ENCODE measurements around the gene VAC14.
"Not testable (repeated sequence)": the region's sequence is repeated elsewhere in the genome, so short reads cannot be mapped to it uniquely, and the experiment has no call there.

VAC14 gene

DNA sequence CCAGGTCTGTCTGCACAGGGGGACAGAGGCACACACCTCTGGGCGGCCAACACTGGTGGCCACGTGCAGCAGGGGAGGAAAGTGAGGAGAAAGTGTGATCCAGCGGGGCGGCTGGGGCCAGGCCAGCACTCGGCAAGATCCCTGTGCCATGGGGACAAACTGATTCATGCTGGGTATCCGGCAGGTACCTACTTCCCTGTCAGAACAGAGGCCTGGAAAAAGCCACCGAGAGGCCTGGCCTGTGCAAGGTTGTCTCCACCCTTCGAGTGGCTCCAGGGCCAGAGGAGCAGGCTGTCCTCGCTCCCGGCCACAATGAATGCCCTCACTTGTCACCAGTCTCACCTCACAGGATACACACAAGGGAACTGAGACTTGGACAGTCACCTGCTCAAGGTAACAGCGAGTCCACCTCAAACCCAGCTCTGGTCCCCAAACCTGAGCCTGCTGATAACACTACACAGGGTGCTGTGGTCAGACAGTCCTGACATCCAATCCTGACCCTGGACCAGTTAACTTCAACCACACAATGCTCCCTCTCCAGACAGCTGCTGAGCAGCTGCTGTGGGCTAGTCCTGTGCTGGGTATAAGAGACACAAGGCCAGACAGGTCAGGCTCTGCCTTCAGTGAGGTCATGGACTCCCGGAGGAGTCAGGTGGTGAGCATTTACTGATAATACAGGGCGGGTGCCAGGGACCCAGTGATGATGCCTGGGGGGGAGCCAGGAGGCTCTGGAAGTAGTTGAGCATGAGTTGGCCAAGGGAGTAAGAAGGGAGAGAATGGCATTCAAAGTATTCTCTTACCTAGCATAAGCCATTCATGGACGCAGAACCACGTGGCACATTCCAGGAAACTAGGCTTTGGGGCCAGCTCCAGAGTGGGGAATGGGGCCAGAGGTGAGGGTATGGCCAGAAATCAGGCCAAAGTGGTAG, 53.0 kb downstream of the VAC14 start:
- no peak for FAIRE-seq
- TF ChIP-seq POLR2A (IDR thresholded peaks at IDR 0.05; ENCODE audit: low read depth, low read length), result no peak
- TF ChIP-seq POLR2AphosphoS5 (IDR thresholded peaks at IDR 0.05; ENCODE audit: low read depth, low read length), result no peak
- TF ChIP-seq TAF1 (IDR thresholded peaks at IDR 0.05; ENCODE audit: borderline replicate concordance, low read depth, low read length), result no peak
- DNase-seq (ENCODE audit: insufficient read length), result no peak

DNA sequence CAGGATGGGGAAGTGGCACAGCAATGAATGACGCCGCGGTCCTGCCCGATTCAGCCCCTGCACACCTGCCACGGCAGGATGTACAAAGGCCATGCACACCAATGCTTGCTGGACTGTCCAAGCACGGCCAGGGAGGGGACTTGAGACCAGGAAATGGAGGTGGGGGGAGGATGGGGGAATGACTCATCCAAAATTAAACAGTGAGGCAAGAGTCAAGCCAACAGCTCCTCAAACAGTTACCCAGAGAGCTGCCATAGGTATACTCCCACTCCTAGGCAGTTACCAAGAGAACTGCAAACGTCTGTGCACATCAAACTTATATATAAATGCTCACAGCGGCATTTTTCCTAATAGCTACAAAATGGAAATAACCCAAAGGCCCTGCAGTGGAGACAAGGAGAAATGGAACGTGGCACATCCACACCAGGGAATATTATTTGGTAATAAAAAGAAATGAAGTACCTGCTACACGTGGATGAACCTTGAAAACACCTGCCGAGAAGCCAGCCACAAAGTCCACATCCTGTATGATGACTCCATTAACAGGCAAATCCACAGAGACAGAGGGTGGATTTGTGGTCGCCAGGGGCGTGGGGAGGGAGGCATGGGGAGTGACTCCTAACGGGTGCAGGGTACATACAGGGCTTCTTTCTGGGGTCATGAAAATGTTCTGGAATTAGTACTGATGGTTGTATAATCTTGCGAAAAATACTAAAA, 54.1 kb downstream of the VAC14 start:
- FAIRE-seq, result no peak
- DNase-seq (ENCODE audit: insufficient read length), result no peak

DNA sequence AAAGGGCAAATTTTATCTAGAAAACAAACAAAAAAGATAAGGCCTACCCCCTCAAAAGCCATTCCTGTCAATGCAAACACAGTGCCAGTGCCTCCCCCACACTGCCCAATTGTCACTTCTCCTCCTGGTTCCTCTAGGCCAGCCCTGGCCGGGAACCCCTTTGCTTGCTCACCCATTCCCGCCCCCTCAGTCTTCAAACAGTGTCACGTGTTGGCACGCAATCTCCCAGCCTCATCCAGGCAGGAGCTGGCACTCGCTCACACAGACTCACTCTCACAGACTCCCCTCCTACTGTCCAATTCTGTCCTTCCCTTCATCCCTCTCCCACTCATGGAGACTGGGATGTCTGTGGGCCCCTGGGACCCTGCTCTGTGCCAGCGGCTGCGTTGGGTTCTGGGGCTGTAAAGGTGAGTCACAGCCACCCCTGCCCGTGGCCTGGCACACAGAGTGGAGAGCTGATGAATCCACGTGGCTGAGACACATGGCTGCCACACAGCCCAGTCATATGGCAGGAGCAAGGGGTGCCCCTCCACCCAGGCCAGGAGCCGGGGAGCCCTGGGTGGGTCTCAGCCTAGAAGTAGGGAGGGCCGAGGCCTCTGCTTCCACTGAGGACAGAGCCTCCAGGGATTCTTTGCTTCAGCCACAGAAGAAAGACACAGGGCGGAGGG, 54.8 kb downstream of the VAC14 start:
- TF ChIP-seq TAF1 (IDR thresholded peaks at IDR 0.05; ENCODE audit: borderline replicate concordance, low read depth, low read length) (no peak), POLR2A (IDR thresholded peaks at IDR 0.05; ENCODE audit: low read depth, low read length) (no peak), POLR2AphosphoS5 (IDR thresholded peaks at IDR 0.05; ENCODE audit: low read depth, low read length) (no peak)
- no peak for FAIRE-seq
- DNase-seq (ENCODE audit: insufficient read length), result no peak

More for the DNA sequence above, 54.1 kb downstream of the VAC14 start:
- TF ChIP-seq POLR2AphosphoS5 (IDR thresholded peaks at IDR 0.05; ENCODE audit: low read depth, low read length) (no peak), POLR2A (IDR thresholded peaks at IDR 0.05; ENCODE audit: low read depth, low read length) (no peak), TAF1 (IDR thresholded peaks at IDR 0.05; ENCODE audit: borderline replicate concordance, low read depth, low read length) (no peak)

DNA sequence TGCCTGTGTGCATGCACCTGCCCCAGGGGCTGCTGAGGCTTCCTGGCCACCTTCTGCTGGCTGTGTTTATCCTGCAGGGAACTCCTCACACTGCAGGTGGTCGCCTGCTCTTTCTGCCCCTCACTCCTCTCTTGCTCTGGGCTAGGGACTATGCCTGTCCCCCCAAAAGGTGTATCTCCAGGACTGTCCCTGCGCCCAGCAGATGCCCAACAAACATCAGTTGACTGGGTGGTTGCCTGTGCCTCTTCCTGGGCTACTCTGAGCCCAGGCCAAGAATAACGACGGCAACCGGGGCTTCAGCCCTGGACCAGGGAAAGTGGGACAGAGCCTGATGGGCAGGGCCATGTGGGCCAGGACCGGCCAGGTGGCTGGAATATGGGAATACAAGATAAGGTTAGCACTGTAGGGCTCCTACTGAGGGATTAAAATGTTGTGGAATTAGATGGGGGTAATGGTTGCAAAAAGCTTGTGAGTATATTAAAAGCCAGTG, 55.4 kb downstream of the VAC14 start:
- no peak for TF ChIP-seq POLR2A (IDR thresholded peaks at IDR 0.05; ENCODE audit: low read depth, low read length)
- no peak for TF ChIP-seq POLR2AphosphoS5 (IDR thresholded peaks at IDR 0.05; ENCODE audit: low read depth, low read length)
- TF ChIP-seq TAF1 (IDR thresholded peaks at IDR 0.05; ENCODE audit: borderline replicate concordance, low read depth, low read length), result no peak
- FAIRE-seq (no peak), DNase-seq (ENCODE audit: insufficient read length) (no peak)

DNA sequence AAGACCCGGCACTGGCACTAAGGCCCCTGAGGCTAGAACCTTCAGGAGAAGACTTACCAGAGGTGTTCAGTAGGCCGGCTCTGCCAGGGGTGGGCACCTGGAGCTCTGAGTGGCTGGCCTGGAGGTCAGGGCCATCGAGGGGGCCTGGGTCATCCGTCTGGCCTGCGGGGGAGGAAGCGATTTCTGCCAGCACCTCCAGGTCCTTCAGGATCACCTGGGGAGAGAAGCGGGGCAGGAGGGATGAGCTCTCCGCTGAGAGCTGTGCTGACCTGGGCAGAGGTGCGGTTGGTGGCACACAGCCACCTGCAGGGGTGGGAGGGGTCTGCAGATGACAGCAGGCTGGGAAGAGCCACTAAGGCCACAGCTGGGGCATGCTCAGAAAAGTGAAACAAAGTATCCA, 56.6 kb downstream of the VAC14 start:
- FAIRE-seq (no peak), DNase-seq (ENCODE audit: insufficient read length) (no peak)
- TF ChIP-seq POLR2A (IDR thresholded peaks at IDR 0.05; ENCODE audit: low read depth, low read length) (no peak), TAF1 (IDR thresholded peaks at IDR 0.05; ENCODE audit: borderline replicate concordance, low read depth, low read length) (no peak), POLR2AphosphoS5 (IDR thresholded peaks at IDR 0.05; ENCODE audit: low read depth, low read length) (no peak)

DNA sequence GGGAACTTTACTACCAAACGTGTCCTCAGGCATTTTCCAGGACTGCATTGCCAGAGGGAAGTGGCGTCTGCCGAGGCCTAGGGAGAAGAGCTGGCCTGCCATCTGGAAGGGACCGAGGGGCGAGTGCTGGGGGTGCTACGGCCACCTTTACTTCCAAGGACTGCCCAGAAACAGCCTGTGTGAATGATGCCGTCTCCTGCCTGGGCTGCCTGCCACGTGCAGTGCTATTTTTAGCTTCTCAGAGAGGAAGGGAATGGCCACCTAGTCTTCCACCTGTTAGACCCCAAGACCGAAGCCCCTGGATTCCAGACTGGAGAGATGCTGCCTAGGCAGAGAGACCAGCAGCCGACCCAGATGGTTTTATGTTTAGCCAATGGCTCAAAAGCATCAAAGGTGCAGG, 57.2 kb downstream of the VAC14 start:
- no peak for FAIRE-seq

DNA sequence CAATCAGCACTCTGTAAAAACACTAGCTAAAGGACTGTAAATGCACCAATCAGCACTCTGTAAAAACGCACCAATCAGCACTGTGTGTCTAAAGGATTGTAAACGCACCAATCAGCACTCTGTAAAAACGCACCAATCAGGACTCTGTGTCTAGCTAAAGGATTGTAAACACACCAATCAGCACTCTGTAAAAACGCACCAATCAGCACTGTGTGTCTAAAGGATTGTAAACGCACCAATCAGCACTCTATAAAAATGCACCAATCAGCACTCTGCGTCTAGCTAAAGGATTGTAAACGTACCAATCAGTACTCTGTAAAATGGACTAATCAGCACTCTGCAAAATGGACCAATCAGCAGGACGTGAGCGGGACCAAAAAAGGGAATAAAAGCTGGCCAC, 58.0 kb downstream of the VAC14 start:
- DNase-seq (ENCODE audit: insufficient read length); FAIRE-seq: not testable (repeated sequence)

More for the DNA sequence above, 57.2 kb downstream of the VAC14 start:
- TF ChIP-seq TAF1 (IDR thresholded peaks at IDR 0.05; ENCODE audit: borderline replicate concordance, low read depth, low read length), result no peak
- no peak for TF ChIP-seq POLR2AphosphoS5 (IDR thresholded peaks at IDR 0.05; ENCODE audit: low read depth, low read length)
- no peak for TF ChIP-seq POLR2A (IDR thresholded peaks at IDR 0.05; ENCODE audit: low read depth, low read length)
- no peak for DNase-seq (ENCODE audit: insufficient read length)

DNA sequence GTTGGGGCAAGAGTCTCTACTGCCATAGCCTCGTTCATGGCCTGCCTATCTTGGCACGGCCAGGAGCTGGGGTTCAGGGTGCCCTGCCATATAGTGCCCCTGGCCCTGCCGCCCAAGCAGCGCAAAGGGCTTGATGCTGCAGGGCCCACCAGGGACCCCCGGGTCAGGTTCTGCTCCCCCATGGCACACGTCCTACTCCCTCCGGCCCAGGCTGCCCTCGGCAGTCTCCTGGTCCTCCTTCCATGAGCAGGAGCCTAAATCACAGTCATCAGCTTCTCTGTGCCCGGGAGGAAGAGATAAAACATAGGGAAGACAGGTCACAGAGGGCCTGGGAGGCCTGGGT, 59.2 kb downstream of the VAC14 start:
- FAIRE-seq (no peak), DNase-seq (ENCODE audit: insufficient read length) (no peak)
- TF ChIP-seq TAF1 (IDR thresholded peaks at IDR 0.05; ENCODE audit: borderline replicate concordance, low read depth, low read length), result no peak
- no peak for TF ChIP-seq POLR2AphosphoS5 (IDR thresholded peaks at IDR 0.05; ENCODE audit: low read depth, low read length)
- no peak for TF ChIP-seq POLR2A (IDR thresholded peaks at IDR 0.05; ENCODE audit: low read depth, low read length)

DNA sequence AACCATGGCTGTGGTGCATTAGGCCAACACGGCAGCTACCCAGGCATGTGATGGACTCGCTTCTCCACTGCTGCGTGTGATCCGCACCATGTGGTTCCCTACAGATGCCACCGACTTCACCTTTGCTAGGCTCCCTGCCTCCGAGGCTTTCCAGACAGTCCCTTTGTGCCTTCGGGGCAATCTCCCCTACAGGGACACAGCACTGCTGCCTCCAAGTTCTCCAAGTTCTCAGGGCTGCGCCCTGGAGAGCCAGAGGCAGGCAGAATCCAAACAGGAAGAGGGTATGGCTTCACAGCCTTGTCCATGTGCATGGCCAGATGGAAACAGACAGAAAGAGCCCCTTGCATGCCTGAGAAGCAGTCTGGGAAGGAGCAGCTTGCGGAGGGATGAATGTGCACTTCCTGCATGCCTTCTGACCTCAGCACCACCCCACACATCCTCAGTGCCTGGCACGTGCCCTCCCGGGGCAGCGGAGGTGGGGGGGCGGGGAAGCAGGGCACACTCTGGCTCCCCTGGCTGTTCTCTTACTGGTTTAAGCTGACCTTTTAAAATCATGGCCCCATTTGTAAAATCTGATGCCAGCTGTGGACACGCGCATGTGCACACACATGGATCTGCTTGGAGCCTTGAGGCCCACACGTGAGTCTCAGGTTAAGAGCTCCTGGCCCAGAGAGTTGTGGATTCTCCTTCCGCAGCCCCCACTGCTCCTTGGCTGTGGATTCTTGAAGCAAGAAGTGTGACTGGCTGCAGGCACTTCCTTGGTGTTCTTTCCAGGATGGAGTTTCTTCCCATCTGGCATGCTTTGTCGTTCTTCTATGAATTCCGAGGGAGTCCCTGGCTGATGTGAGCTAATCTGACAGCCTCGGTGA, 59.8 kb downstream of the VAC14 start:
- TF ChIP-seq TAF1 (IDR thresholded peaks at IDR 0.05; ENCODE audit: borderline replicate concordance, low read depth, low read length) (no peak), POLR2AphosphoS5 (IDR thresholded peaks at IDR 0.05; ENCODE audit: low read depth, low read length) (no peak), POLR2A (IDR thresholded peaks at IDR 0.05; ENCODE audit: low read depth, low read length) (no peak)
- DNase-seq (ENCODE audit: insufficient read length) (no peak), FAIRE-seq (no peak)

DNA sequence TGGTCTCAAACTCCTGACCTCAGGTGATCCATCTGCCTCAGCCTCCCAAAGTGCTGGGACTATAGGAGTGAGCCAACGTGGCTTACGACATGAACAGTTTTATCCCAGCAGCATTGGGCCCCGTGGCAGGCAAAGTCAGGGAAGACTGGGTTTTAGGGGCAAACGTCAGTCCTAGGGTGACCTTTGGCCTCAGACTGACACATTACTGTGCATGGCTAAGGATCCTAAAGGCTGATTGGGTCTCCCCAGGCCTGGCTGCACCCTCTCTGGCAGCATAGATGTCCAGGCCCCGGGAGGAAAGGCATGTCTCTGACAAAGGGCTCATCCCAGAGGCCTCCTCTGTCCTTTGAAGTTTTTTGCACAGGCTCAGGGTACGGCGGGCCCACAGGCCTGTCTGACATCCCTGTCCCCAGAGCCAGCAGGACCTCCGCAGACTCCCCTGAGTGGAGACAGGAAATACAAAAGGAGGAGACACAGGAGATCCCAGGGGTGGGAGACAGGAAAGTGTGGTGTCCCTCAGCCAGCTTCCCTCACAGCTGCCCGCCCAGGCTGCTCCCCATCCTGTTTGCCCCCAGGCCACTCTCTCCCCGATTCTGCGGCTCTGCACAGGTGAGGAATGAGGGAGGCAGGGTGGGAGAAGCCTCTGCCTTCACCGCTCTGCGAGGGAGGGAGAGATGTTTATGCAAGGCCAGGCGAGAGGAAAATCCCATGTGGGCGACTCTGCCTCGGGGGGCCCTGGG, 60.6 kb downstream of the VAC14 start:
- no peak for DNase-seq (ENCODE audit: insufficient read length)
- TF ChIP-seq TAF1 (IDR thresholded peaks at IDR 0.05; ENCODE audit: borderline replicate concordance, low read depth, low read length) (no peak), POLR2AphosphoS5 (IDR thresholded peaks at IDR 0.05; ENCODE audit: low read depth, low read length) (no peak), POLR2A (IDR thresholded peaks at IDR 0.05; ENCODE audit: low read depth, low read length) (no peak)

More for the DNA sequence above, 60.6 kb downstream of the VAC14 start:
- FAIRE-seq, result no peak
